22Rv1 (cell line): ENCODE measurements around the gene CEBPA.

Source experiments
- CTCF ChIP-seq: fragments of 450-650 bp; IDR thresholded peaks from 2 replicates; pipeline ENCODE4 v1.5.1; 2017; ENCODE audit warnings: mild to moderate bottlenecking
- ZFX ChIP-seq: fragments of 450-650 bp; IDR thresholded peaks from 2 replicates; pipeline ENCODE4 v1.6.1; 2017; ENCODE audit warnings: antibody characterized with exemption, borderline replicate concordance

- TF ChIP-seq CTCF (no peak), ZFX (no peak)
Measured at GRCh38 chr19:33251526-33252090, 50.7 kb downstream of the CEBPA start.
